Upper lobe of right lung (tissue), 1 donor: ENCODE measurements around the gene ODF2. TPM values are rescaled to one million over a fixed set of nuclear protein-coding genes. Genes with fewer than 3 reads are reported as not detected.

ENCODE experiments used
- ATAC-seq: fragments of 200-7000 bp; cut with Tn5 transposase; one replicate; pipeline ENCODE4 v1.9.1; 2020; ENCODE audit warnings: mild to moderate bottlenecking, moderate library complexity
- DNase-seq: peaks from one replicate; pipeline ENCODE4 v3.0.0-alpha.2; 2020
- H3K27ac ChIP-seq: fragments of 200-600 bp; one replicate; pipeline ENCODE4 v1.8.0; 2022
- H3K27me3 ChIP-seq: fragments of 200-600 bp; one replicate; pipeline ENCODE4 v1.8.0; 2022; ENCODE audit warnings: mild to moderate bottlenecking
- H3K36me3 ChIP-seq: fragments of 200-600 bp; one replicate; pipeline ENCODE4 v1.8.0; 2022
- H3K4me1 ChIP-seq: fragments of 200-600 bp; one replicate; pipeline ENCODE4 v1.8.0; 2022
- H3K4me3 ChIP-seq: fragments of 200-600 bp; one replicate; pipeline ENCODE4 v1.8.0; 2022; ENCODE audit warnings: mild to moderate bottlenecking
- H3K9me3 ChIP-seq: fragments of 200-600 bp; one replicate; pipeline ENCODE4 v1.8.0; 2022
- CTCF ChIP-seq: fragments of 200-600 bp; IDR thresholded peaks from one replicate; pipeline ENCODE4 v1.8.0; 2022; ENCODE audit warnings: antibody characterized with exemption
- intact Hi-C: fragments of 100-400 bp; cut with DNase I; formaldehyde crosslinking; loops from one replicate; pipeline ENCODE4 v1.11.0; 2022
- total RNA-seq: library from RNA; stranded (reverse); fragmentation: NEBNext Ultra II Directional; extraction: Animal tissue kit (Norgen Biotek cat#: 25700); gene quantifications from one replicate; pipeline ENCODE4 v1.2.1, GENCODE V29; 2021
- donor health status: DM: no; HTN: yes; CAD: no; lungs with severe emphysema.

The ODF2 gene
- total RNA-seq, 1 donor from 2014 or later: 17.3 TPM

GRCh38 chr9:128494746-128495129 lies 38.9 kb downstream of the ODF2 start:
- TF ChIP-seq CTCF: no peak
- Histone ChIP-seq H3K27ac (peak overlapping the region; percentile 2), H3K27me3 (no peaks in the 10 kb centered on the region), H3K9me3 (no peaks in the 10 kb centered on the region), H3K4me3 (no peak overlapping the region), H3K36me3 (peaks cover 56% of the 10 kb centered on the region), H3K4me1 (peaks cover 5% of the 10 kb centered on the region)
- peak; percentile 26 for DNase-seq
- no peak for ATAC-seq
- intact Hi-C loops: no loop called here

GRCh38 chr9:128495296-128495695 lies 39.5 kb downstream of the ODF2 start:
- Histone ChIP-seq H3K9me3 (no peaks in the 10 kb centered on the region), H3K27me3 (no peaks in the 10 kb centered on the region), H3K4me1 (peaks cover 5% of the 10 kb centered on the region), H3K4me3 (no peak overlapping the region), H3K27ac (peak overlapping the region; percentile 2), H3K36me3 (peaks cover 54% of the 10 kb centered on the region)
- intact Hi-C loops: no loop called here
- DNase-seq: no peak
- no peak for ATAC-seq
- no peak for TF ChIP-seq CTCF

GRCh38 chr9:128495804-128496417 lies 40.1 kb downstream of the ODF2 start:
- Histone ChIP-seq H3K27ac (no peak overlapping the region), H3K4me1 (peaks cover 5% of the 10 kb centered on the region), H3K9me3 (no peaks in the 10 kb centered on the region), H3K27me3 (no peaks in the 10 kb centered on the region), H3K4me3 (no peak overlapping the region), H3K36me3 (peaks cover 52% of the 10 kb centered on the region)
- intact Hi-C loops: no loop called here
- no peak for ATAC-seq
- no peak for TF ChIP-seq CTCF
- peak; percentile 7 for DNase-seq

- ATAC-seq: no peak
- peak; percentile 48 for DNase-seq
- Histone ChIP-seq H3K27me3 (no peaks in the 10 kb centered on the region), H3K4me1 (peaks cover 5% of the 10 kb centered on the region), H3K36me3 (peaks cover 39% of the 10 kb centered on the region), H3K27ac (no peak overlapping the region), H3K9me3 (no peaks in the 10 kb centered on the region), H3K4me3 (no peak overlapping the region)
- intact Hi-C loops: no loop called here
- TF ChIP-seq CTCF: no peak
Observed at GRCh38 chr9:128497824-128498610, 42.2 kb downstream of the ODF2 start.

GRCh38 chr9:128498911-128499310 lies 43.1 kb downstream of the ODF2 start:
- ATAC-seq (no peak), DNase-seq (peak; percentile 36)
- H3K4me1 ChIP-seq: peaks cover 9% of the 10 kb centered on the region
- no peak overlapping the region for H3K4me3 ChIP-seq
- TF ChIP-seq CTCF: no peak
- peaks cover 35% of the 10 kb centered on the region for H3K36me3 ChIP-seq
- H3K27me3 ChIP-seq: no peaks in the 10 kb centered on the region
- no peaks in the 10 kb centered on the region for H3K9me3 ChIP-seq
- intact Hi-C loops: no loop called here
- no peak overlapping the region for H3K27ac ChIP-seq
